AG10803 (cell line): ENCODE data around the gene CARF.
"Not testable (repeated sequence)": the region's sequence is repeated elsewhere in the genome, so short reads cannot be mapped to it uniquely, and the experiment has no call there.

ENCODE experiments used
- DNase-seq: peaks from one replicate; pipeline ENCODE4 v3.0.0; 2010; ENCODE audit warnings: low read depth
- H3K4me3 ChIP-seq: 2 replicates; pipeline ENCODE4 v1.5.1; 2011; ENCODE audit warnings: mild to moderate bottlenecking, low read length, control low read depth
- TF ChIP-seq, protein P1 (sequence below): conservative IDR thresholded peaks from 2 replicates; pipeline ENCODE4 v1.5.1; 2011; ENCODE audit warnings: mild to moderate bottlenecking, low read length, control low read depth, inconsistent platforms

The CARF gene

DNA sequence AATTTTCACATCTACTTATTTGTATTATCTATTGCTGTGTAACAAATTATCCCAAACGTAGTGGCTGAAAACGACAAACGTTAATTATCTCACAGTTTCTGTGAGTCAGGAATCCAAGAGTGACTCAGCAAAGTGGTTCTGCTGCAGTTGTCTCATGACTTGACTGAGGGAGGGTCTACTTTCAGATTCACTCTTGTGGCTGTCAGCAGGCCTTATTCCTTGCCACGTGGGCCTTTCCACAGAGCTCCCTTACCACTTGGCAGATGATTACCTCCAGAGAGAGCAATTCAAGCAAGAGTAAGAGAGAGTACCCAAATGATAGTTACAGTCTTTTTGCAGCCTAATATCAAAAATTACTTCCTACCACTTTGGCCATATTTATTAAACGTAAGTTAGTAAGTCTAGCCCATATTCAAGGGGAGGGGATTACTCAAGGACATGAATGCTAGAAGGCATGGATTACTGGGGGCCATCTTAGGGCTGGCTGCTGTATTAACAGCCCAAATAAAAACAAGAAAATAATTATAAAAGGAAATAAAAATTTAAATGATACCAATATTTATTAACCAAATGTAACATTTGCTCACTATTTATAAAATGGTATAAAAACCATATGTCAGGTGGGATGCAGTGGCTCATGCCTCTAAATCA, 53.9 kb downstream of the CARF start:
- TF ChIP-seq, protein P1, sequence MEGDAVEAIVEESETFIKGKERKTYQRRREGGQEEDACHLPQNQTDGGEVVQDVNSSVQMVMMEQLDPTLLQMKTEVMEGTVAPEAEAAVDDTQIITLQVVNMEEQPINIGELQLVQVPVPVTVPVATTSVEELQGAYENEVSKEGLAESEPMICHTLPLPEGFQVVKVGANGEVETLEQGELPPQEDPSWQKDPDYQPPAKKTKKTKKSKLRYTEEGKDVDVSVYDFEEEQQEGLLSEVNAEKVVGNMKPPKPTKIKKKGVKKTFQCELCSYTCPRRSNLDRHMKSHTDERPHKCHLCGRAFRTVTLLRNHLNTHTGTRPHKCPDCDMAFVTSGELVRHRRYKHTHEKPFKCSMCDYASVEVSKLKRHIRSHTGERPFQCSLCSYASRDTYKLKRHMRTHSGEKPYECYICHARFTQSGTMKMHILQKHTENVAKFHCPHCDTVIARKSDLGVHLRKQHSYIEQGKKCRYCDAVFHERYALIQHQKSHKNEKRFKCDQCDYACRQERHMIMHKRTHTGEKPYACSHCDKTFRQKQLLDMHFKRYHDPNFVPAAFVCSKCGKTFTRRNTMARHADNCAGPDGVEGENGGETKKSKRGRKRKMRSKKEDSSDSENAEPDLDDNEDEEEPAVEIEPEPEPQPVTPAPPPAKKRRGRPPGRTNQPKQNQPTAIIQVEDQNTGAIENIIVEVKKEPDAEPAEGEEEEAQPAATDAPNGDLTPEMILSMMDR = no peak
- no peak overlapping the region for H3K4me3 ChIP-seq
- peak; percentile 8 for DNase-seq

DNA sequence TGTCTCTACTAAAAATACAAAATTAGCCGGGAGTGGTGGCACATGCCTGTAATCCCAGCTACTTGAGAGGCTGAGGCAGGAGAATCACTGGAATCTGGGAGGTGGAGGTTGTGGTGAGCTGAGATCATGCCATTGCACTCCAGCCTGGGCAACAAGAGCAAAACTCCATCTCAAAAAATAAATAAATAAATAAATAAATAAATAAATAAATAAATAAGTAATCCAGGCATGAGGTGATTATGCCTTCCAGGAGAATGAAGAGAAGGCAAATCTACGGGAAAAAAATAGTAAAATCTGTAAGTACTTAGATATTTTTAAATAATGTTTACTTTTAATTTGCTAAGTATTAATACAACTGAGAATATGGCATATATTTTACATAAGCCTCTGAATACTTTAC, 57.3 kb downstream of the CARF start:
- H3K4me3 ChIP-seq, DNase-seq: not testable (repeated sequence)

DNA sequence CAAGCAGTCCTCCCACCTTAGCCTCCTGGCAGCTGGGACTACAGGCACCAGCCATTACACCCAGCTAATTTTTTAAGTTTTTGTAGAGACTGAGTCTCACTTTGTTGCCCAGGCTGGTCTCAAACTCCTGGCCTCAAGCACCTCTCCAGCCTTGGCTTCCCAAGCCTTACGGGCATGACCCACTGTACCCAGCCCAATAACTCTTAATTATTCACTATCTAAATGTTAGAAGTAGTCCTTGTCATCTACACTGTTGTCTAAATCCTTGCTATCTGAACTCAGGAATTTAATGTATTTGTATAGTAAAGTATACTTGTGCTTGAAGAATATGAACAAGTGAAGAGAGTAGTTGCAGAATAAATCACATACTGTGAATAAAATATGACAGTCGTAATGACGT, 64.7 kb downstream of the CARF start:
- TF ChIP-seq, protein P1 = no peak
- no peak for DNase-seq
- H3K4me3 ChIP-seq = no peak overlapping the region

DNA sequence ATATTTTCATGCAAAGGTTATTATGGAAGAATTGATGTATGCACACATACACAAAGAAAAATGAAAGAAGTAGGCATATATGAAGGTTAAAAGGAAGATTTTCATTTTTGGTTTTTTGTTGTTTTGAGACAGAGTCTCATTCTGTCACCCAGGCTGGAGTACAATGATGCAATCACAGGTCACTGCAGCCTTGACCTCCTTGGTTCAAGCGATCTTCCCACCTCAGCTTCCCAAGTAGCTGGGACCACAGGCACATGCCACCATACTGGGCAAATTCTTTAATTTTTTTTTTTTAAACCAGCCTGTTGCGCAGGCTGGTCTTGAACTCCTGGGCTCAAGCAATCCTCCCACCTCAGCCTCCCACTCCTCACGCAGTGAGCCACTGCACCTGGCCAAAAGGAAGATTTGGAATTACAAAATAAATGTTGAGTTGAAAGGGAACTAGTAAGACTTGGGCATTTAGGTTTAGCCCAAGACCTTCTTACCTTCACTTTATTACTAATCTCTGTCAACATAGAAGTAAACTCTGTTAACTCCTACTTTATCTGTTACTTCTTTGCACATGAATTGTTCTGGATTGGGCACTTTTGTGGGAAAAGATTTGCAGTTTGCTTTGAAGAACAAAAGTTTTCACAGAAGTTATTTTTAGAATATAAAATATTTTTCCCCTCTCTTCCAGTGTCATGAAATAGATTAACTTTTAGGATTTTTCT, 70.9 kb downstream of the CARF start:
- DNase-seq = no peak
- TF ChIP-seq, protein P1 = no peak
- H3K4me3 ChIP-seq = no peak overlapping the region

DNA sequence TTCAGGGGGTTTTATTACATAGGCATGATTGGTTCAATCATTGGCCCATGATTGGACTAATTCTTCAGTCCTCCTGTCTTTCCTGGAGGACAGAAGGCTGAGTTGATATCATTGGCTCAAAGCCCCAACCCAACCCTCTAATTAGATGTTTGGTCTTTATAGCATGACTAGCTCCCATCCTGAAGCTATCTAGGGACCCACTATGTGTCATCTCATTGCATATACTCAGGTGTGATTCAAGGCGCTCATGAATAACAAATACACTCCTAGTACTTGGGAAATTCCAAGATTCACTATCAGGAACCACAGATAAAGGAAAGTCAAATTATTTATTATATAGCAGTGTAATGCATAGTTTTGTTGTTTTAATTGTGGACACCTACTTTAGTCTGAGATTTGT, 77.7 kb downstream of the CARF start:
- H3K4me3 ChIP-seq = no peak overlapping the region
- no peak for DNase-seq
- TF ChIP-seq, protein P1 = no peak

DNA sequence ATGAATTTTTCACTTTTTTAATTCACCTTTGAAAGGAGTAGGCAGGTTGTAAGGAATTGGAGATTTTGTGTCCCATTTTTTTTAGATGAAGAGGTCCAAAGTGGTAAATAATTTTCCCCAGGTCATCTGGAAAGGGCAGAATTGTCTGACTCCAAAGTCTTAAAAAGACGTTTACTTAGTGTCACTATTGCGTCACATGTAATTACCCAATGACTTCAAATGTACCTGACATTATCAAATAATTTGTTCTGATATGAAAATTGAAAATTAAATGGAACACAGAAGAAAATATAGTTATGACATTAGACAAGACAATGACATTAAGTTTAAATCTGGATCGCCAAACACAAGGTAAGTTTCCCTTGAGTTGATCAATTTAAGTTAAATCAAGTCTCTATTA, 78.4 kb downstream of the CARF start:
- H3K4me3 ChIP-seq = no peak overlapping the region
- DNase-seq = no peak
- TF ChIP-seq, protein P1 = no peak

DNA sequence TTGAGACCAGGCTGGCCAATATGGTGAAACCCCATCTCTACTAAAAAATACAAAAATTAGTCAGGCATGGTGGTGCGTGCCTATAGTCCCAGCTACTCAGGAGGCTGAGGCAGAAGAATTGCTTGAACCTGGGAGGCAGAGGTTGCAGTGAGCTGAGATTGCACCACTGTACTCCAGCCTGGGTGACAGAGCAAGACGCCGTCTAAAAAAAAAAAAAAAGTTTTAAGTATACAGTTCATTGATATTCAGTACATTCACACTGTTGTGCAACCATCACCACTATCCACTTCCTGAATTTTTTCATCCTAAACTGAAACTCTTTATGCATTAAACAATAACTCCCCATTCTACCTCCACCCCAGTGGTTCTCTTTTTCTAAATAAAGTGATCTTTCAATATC, 85.0 kb downstream of the CARF start:
- not testable (repeated sequence) for DNase-seq, H3K4me3 ChIP-seq

DNA sequence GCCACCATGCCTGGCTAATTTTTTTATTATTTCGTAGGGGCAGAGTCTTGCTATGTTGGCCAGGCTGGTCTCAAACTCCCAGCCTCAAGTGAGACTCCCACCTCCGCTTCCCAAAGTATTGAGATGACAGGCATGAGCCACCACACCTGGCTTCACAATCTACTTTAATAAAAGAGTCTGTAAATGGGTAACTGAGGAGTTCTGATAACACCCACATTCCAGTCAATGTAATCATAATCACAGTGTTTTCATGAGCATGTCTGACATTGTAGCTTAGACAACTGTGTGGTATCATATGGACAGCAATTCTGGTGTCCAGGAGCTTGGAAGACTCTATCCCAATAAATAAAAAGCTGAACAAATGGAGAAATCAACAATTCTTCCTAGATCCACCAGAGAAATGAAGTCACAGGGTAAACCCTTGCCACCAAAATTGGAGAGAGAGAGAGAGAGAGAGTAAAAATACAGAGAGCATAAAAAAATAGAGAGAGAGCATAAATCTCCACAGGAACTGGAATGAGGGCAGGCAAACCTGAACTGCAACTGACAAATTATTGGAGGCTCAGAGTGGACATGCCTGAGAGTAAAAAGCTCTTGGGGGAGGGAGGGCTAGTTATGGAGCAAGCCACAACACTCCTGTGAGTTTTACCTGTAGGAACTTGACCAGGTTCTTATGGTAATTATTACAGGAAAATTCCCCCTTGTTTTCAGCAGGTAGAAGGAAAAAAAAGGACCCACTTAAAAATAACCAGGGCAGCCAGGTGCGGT, 90.2 kb downstream of the CARF start:
- no peak overlapping the region for H3K4me3 ChIP-seq
- DNase-seq = no peak
- TF ChIP-seq, protein P1 = no peak
